HT-29 (cell line): ENCODE measurements around the gene LMX1B. TPM values are rescaled to one million over a fixed set of nuclear protein-coding genes. Genes with fewer than 3 reads are reported as not detected.
"Not testable (repeated sequence)": the region's sequence is repeated elsewhere in the genome, so short reads cannot be mapped to it uniquely, and the experiment has no call there.

ENCODE experiments used
- DNase-seq: peaks from one replicate; pipeline ENCODE4 v3.0.0-alpha.2; 2015; ENCODE audit warnings: low spot score
- total RNA-seq: library from RNA; depleted of rRNA; stranded (reverse); fragments of >200 nt; shearing (Covaris generic); gene quantifications from 2 replicates; pipeline ENCODE4 v1.2.3, GENCODE V29; 2014; rRNA removed

Gene LMX1B
- not detected in 2 replicates for total RNA-seq

DNA sequence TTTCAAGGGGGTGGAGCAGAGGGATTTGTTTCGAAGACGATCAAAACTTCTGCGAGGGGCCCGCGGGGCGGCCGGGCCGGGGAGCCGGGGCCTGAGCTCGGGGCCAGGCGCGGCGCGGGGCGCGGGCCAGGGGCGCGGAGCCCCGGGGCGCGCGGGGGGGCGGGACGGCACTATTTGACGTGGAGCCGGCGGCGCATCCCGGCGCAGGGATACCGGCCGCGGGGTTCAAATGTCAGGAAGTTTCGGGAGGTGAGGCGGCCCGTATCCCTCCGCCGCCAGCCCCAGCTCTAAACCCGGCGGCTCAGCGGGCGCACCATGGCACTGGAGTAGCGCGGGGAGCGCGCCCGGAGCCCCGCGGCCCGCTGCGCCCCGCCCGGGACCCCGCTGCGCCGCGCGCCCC lies at the start of gene LMX1B:
Gene LMX1B, plus strand, starts transcription at position 278 of the 400 bp plus-strand sequence. CDS start 522 bp downstream, outside the sequence.
- DNase-seq = no peak

DNA sequence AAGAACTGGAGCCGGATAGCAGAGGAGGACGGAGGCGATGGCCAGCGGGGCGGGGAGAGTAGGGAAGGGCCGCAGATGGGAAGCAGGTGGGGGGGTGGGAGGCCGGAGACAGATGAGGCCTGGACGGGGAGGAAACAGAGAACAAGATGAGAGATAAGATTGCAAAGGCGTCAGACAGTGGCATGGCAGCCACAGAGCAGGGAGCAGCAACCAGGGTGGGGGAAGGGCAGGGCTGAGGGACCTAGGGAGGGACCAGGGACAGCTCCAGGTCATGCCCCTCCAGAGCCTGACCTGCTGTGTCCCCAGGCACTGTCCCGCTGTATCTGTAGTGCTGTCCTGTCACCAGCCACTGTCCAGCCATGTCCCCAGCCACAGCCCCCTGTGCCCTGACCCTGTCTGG lies 49.6 kb upstream of the LMX1B start:
- no peak for DNase-seq

DNA sequence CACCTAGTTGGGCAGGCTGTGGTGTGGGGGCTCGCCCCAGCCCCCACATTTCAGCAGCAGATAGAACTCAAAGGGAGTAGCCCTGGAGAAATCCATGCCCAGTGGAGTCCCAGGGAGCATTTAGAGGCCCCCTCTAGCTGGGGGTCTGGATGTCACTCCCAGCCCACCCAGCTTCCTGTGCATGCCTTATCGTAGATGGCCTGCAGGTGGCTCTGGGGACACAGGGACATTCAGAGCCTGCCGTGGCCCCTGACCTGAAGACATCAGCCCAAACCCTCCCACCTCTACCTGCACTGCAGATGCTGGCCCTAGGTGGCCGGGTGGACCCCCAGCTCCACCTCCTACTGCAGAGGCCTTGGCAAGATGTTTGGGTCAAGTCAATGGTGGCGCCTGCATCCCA lies 49.0 kb upstream of the LMX1B start:
- DNase-seq = no peak

DNA sequence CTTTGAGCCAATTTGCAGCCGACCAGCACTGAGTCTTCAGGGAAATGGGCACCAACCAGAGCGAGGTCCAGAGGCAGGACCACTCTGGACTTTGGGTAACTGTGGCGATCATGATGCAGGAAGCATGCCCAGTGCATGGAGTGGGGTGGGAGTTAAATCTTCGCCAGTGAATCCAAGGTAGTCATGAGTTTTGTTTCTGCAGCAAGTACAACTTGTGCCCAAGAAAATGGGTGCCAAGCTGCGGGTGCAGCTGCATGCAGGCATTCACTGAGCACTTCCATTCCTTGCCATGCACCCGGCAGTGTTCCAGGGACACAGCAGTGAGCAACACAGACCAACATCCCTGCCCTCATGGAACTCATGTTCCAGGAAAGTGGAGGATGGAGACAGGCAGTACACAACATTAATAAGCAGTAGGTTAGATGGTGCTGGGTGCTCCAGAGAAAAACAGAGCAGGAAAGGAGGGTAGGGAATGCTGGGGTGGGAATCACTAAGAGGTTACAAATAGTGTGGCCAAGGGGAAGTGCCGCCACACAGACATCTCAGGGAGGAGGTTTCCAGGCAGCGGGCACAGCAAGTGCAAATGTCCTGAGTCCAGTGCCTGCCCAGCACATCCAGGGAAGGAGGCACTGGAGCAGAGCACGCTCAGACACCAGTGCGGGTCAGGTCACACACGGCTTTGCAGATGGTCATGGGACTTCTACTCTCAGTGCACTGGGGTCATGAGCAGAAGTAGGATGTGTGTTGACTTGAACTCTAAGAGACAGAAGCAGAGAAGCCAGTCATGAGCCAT lies 48.2 kb upstream of the LMX1B start:
- DNase-seq = no peak

DNA sequence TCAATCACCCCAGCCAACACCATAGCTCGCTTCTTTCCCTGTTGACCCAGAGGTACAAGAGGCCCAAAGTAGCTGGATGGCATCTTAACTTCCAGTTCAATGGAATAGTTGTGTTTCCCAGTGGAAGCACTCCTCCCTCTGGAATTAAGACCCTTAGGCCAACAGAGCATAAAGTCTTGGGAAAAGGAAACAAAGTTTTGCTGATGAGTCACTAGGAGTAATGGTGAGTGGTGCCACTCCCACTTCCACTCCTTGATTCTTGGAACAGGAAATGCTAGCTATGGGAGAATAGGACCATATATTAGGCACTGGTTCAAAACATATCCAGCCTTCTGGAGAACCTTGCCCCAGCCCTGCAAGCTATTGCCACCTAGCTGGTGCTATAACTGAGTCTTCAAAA lies 44.7 kb upstream of the LMX1B start:
- no peak for DNase-seq

DNA sequence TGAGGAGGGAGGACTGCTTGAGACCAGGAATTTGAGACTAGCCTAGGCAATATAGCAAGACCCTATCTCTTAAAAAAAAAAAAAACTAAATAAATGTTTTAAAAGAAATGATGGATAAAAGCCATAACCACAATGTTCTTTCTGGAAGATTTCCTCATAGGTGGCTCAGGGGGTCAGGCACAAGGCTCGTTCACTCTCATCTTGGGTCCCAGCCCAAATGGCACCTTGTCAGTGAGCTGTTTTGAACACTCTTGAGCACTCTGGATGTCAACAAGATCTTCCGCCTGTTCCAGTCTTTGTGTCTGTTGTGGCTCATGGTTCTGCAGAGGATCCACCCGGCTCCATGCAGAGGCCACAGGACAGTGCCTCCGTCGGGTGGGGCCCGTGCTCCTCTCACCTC lies 35.7 kb upstream of the LMX1B start:
- DNase-seq = no peak

DNA sequence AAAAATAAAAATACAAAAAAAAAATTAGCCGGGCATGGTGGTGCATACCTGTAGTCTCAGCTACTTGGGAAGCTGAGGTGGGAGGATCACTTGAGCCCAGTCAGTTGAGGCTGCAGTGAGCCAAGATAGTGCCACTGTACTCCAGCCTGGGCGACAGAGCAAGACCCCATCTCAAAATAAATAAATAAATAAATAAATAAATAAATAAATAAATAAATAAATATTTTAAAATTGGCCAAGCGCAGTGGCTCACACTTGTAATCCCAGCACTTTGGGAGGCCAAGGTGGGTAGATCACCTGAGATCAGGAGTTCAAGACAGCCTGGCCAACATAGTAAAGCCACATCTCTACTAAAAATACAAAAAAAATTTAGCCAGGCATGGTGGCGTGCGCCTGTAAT lies 33.4 kb upstream of the LMX1B start:
- DNase-seq = not testable (repeated sequence)

DNA sequence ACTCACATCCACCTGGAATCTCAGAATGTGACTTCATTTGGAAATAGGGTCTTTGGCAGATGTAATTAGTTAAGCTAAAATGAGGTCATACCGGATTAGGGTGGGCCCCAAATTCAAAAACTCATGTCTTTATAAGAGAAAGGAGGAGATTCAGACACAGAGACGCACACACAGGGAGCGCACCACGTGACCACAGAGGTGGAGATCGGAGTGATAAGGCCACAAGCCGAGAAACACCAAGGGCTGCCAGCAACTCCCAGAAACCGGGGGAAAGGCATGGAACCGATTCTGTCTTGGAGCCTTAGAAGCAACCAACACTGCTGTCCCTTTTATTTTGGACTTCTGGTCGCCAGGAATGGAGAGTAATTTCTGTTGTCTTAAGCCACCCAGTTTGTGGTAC lies 31.8 kb upstream of the LMX1B start:
- no peak for DNase-seq

DNA sequence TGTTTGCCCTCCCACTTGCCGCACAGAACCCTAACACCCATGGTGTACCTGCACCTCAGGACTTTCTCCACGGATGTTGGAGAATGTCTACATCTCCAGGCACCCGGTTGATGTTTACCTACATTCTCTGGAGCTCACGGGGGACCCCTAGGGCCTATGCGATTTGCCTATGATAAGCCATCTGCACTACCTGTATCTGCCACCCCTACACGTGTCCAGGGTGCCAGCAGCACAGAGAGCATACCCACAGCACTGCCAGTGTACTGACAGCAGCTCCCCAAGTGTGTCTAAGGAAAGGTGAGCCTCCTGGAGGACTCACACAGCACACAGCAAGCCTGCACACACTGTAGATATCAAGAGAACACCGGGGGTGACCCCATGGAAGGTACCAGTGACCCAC lies 31.3 kb upstream of the LMX1B start:
- no peak for DNase-seq

DNA sequence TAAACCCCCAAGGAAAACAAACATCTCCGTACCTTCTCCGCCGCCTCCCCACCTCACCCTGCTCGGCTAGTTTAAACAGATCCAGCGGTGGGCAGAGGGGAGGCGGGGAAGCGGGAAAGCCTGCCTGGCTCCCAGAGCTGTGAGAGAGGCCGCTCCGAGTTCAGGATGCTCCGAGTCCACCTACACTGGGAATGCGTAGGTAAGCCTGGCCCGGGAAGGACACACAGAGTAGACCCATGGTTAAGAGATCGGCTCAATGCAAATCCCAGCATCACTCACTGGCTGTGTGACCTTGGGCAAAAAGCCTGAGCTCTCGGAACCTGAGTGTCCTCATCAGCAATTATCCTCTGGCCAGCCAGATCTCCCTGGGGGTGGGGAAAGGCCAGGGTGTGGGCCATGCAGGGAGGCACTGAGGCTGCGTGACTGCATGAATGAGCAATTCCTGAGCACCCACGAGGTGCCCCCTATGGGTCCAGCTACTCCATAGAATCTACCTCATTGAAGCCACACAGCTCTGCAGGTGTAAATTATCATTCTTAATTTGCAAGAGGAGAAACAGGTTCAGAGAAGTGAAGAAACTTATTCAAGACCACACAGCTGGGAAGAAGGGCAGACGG lies 30.5 kb upstream of the LMX1B start:
- DNase-seq = no peak

DNA sequence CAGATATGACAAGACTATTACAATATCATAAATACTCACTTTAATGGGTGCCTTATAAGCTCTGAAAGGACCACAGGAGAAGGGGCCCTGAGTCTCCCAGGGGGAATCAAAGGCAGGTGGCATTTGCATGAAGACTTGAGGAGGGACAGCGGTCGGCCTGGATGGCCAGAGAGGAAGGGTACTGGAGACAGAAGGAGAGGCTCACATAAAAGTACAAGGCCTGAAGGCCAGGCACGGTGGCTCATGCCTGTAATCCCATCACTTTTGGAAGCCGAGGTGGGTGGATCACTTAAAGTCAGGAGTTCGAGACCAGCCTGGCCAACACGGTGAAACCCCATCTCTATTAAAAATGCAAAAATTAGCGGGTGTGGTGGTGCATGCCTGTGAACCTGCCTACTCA lies 29.1 kb upstream of the LMX1B start:
- no peak for DNase-seq

DNA sequence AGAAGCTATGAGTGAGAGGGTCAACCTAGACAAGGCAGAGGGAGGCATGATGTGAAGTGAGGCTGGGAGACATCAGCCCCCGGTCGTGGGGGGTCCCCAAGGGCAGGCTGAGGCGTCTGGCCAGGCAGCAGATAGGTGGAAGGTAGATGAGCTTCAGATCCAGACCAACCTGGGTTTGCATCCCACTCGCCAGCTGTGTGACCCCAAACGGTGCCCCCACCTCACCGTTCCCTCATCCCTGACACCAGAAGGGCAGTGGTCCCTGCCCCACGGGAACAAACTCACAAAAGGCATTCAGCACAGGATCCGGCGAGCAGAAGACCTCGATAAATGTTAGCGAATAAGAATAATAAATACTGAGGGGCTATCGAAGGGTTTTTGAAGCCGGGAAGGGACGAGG lies 27.5 kb upstream of the LMX1B start:
- DNase-seq = no peak

DNA sequence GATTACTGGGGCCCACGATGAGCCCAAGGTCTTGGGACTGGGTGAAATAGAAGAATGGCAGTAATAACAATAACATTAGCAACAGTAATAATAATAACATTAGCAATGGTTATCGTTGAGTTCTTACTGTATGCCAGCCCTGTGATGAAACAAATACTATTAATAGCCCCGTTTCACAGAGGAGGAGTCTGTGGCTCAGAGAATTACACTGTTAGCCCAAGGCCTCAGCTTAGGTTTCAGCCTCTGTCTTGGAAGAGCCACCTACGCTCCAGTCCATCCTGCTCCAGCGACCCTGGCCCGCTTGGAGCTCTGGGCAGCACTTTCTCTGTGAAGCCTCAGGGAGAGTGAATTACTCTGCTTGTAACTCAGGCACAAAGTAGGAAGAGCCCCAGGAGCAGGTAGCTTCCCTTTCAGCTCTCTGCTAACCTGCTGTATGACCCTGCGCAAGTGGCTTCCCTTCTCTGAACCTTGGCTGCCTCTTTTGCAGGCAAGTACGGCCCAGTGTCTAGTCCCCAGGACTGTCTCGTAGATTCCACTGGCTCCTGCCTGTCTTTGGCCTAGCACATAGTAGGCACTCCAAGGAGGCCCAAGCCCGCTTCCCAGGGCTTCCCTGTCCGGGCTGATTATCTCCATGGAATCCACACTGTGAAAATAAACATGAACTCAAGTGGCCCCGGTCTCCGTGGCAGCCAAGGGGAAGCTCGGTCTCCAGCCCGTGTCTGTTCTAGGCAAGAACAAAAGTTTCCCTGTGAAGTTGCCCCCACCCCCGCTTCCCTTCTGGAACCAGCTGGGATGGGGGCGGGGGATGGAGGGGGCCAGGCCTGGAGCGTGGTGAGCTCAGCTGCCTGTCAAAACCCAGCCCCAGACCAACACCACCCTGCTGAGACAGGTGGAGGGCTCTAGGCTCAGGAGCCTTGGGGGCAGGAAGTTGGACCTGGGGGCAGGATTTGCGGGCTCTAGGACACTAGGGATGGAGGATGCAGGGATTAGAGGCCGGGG lies 26.2 kb upstream of the LMX1B start:
- peak; percentile 11 for DNase-seq

DNA sequence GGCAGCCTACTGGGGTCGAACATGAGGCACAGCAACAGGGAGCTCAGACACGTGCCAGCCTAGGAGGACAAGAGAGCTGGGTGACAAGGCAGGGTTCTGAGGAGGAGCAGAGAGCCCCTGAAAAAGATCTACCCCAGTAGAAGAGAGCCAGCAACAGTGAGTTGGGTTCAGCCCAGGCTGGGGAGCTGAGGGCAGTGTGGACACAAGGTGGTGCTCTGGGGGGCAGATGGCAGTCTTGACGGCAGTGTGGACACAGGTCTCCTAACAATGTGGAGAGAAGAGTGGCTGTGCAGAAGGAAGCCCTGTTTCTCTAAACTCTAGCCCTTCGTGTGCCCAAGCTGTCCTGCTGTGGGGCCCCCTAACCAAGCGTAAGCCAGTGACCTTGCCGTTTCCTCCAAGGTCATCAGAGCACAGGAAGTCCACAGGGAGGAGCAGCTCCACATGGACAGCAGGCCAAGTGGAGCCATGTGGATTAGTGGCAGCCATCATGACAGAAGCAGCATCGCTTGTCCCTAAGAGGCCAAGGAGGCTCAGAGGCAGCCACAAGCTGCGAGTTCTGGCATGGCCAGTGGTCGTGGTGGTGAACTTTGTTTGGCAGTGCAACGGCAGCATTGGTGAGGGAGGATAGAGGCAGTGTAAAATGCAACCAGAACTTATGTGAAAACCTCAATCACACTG lies 25.1 kb upstream of the LMX1B start:
- DNase-seq = no peak

DNA sequence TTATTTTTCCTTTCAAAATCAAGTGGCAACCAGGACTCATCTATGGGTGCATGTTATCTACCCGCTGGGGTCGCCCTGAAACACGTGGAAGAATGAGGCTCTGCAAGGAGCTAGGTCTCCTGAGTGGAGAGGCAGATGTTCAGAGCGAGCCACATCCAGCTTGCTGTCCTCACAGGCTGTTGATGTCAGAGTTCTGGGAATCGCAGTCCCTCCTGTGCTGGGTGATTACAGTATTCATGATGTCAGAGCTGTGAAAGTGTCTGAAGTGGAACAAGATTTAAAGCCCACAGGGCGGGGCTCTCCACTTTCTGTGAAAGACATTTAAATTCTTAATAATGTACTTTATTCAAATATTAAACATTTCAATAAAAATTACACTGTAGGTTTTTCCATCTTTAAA lies 24.4 kb upstream of the LMX1B start:
- DNase-seq = no peak

DNA sequence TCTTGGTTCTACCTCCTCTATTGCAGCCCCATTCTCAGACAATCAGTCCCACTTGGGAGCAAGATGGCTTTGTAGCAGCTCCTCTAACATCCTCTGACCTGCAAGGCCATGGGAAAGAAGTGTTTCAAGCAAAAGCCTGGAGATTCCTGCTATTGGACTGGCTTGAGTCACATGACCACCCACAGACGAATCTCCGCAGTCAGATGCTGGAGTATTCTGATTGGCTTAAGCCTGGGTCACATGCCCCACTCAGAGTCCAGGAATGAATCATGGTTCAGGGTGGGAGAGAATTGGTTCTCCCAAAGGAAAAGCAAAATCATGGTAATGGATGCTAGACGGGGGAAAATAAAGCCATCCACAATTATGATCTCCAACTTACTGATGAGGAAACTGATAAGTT lies 22.6 kb upstream of the LMX1B start:
- no peak for DNase-seq

DNA sequence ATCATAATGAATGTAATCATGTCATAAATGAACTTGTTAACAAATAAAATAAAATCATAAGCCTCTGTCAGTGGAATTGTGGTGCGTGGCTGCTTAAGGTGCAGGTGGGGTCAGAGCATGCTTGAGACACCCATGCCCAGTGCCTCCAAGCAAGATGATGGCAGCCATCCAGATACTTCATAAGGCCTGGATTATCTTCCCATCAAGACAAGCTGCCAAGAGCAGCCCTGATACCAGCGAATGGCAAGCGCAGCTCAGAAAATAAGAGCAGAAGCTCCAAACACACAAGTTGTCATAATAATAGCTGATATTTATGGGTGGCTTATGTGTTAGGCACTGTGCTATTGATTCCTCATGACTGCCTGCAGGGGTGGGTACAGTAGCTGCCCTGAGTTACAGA lies 21.8 kb upstream of the LMX1B start:
- no peak for DNase-seq

DNA sequence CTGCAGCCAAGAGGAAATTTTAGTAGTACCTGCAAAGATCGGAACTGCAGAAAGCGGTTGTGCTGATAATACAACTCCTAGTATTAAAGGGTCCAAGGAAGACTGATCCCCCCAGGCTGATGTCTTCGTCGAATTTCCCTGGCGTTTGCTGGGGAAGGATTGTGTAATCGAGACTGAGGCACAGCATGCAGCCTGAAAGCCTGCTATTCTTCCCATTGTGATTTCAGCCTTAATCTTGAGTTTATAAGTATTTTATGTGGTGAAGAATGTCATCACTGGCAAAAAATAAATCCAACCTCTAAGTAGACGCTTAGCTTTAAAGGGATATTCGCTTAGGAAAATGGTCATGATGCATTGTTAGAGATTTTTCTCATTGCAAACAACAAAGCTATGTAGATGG lies 21.3 kb upstream of the LMX1B start:
- DNase-seq = no peak

DNA sequence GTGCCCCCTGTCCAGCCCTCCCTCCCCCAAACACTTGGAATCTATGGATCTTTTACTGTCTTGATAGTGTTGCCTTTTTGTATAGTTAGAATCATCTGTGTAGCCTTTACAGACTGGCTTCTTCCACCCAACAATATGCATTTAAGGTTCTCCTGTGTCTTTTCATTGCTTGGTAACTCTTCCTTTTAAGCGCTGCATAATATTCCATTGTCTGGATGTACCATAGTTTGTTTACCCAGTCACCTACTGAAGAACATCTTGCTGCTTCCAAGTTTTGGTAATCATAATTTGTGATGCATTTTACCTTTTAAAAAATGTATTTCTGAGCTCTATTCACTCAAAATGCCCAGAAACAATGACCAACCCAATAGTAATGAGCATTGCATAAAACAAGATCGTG lies 17.7 kb upstream of the LMX1B start:
- no peak for DNase-seq

DNA sequence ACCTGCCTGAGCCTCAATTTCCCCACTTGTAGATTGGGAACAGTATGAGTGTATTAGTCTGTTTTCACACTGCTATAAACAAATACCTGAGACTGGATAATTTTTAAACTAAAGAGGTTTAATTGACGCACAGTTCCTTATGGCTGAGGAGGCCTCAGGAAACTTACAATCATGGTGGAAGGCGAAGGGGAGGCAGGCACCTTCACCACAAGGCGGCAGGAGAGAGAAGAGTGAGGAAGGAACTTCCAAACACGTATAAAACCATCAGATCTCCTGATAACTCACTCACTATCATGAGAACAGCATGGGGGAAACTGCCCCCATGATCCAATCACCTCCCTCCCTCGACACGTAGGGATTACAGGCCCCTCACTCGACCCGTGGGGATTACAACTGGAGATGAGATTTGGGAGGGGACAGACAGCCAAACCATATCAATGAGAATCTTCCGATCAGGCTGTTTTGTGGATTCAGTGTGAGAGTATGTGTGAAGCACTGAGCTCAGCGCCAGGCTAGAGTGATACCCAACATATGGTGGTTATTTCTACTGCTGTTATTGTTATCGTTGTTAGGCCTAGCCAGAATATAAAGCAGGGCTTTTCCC lies 14.6 kb upstream of the LMX1B start:
- no peak for DNase-seq
